Muscle layer of colon (tissue), 2 donors: ENCODE data around the gene DDX59.

Experiments used
- H3K27ac ChIP-seq: one replicate; pipeline ENCODE4 v1.7.0; 2013; ENCODE audit warnings: low read depth, mild to moderate bottlenecking, low read length, moderate library complexity
- H3K27me3 ChIP-seq, 2 donors: one replicate each; pipeline ENCODE4 v1.7.0; 2013; ENCODE audit warnings: low read length in 2 of 2, mild to moderate bottlenecking in 2 of 2; ENCODE audit not compliant: insufficient read depth in 2 of 2, control insufficient read depth in 1 of 2
- H3K36me3 ChIP-seq: one replicate; pipeline ENCODE4 v1.7.0; 2013; ENCODE audit warnings: mild to moderate bottlenecking, low read length; ENCODE audit not compliant: insufficient read depth
- H3K4me1 ChIP-seq: one replicate; pipeline ENCODE4 v1.7.0; 2013; ENCODE audit warnings: mild to moderate bottlenecking, low read length; ENCODE audit not compliant: insufficient read depth
- H3K4me3 ChIP-seq, 2 donors: one replicate each; pipeline ENCODE4 v1.7.0; 2013; ENCODE audit warnings: low read length in 2 of 2, low read depth in 1 of 2, mild to moderate bottlenecking in 1 of 2, moderate library complexity in 1 of 2
- H3K9ac ChIP-seq: one replicate; pipeline ENCODE4 v1.7.0; 2013; ENCODE audit warnings: low read length
- H3K9me3 ChIP-seq: one replicate; pipeline ENCODE4 v1.7.0; 2013; ENCODE audit warnings: mild to moderate bottlenecking, low read length
- donor health status: abdominal sarcoma.
- donor health status: Adenocarcinoma of cecum.

DDX59 gene

DNA sequence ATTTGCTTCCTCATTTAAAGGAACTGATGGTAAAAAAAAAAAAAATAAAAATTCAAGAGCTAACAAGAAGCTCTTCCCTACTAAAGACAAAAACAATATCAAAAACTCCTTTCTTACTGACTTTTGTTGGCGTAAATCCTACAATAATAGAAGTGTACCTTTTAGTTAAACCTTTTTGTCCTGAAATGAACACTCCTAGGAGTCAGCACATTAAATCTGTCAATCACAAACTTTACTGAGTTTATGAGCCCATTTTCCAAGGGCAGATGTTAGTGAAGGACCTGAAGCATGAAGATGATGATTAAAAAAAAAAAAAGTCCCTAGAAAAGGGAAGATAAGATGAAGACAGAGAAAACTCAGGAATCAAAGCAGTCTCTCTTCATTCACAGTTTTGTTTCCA, 22.6 kb upstream of the DDX59 start:
- H3K27me3 ChIP-seq: no peaks in the 10 kb centered on the region
- H3K4me3 ChIP-seq: no peak overlapping the region
- H3K4me1 ChIP-seq: no peaks in the 10 kb centered on the region
- H3K9me3 ChIP-seq: no peaks in the 10 kb centered on the region
- no peak overlapping the region for H3K9ac ChIP-seq
- no peaks in the 10 kb centered on the region for H3K36me3 ChIP-seq
- no peak overlapping the region for H3K27ac ChIP-seq

- Histone ChIP-seq H3K9me3 (no peaks in the 10 kb centered on the region), H3K4me1 (no peaks in the 10 kb centered on the region), H3K27ac (no peak overlapping the region), H3K27me3 (no peaks in the 10 kb centered on the region), H3K4me3 (no peak overlapping the region), H3K9ac (no peak overlapping the region), H3K36me3 (no peaks in the 10 kb centered on the region)
Measured at GRCh38 chr1:200686620-200687019, 16.9 kb upstream of the DDX59 start.

DNA sequence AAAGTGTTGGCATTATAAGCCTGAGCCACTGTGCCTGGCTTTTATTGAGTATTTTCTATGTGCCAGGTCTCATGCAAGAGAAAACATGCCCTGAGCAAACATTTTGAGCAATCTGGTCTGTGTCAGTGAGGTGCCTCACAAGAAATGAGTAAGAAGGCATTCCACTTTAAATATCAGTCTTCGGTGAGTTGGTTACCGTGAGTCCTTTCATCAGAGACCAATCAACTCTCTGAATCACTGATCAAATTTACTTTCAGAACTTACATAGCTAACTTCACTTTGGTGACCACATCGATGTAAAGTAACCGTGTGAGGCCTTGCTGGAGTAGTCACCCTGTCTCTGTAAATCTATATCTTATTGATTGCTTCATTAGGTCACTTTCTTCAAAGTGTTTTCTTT, 14.3 kb upstream of the DDX59 start:
- Histone ChIP-seq H3K27ac (no peak overlapping the region), H3K27me3 (no peaks in the 10 kb centered on the region), H3K4me3 (no peak overlapping the region), H3K36me3 (no peaks in the 10 kb centered on the region), H3K9ac (no peak overlapping the region), H3K4me1 (no peaks in the 10 kb centered on the region), H3K9me3 (no peaks in the 10 kb centered on the region)

DNA sequence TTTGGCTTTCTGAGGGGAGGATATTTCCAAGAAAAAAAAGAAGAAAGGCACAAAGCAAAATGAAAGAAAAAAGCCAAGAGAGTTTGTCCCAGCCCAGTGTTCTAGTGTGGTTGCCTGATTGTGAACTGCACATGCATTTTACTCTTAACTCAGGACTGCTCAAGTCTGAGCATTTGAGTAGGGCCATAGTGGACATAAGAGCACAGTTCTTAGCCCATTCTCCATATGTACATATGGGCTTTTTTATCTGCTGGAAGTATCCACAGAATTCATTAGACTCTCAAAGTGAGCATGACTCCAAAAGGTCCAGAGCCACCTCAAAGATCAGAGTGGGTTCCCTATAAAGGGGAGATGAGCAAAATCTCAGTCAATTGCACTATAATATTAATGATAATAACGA, 13.6 kb upstream of the DDX59 start:
- H3K27ac ChIP-seq: no peak overlapping the region
- no peaks in the 10 kb centered on the region for H3K27me3 ChIP-seq
- H3K9me3 ChIP-seq: no peaks in the 10 kb centered on the region
- H3K36me3 ChIP-seq: no peaks in the 10 kb centered on the region
- no peaks in the 10 kb centered on the region for H3K4me1 ChIP-seq
- no peak overlapping the region for H3K4me3 ChIP-seq
- no peak overlapping the region for H3K9ac ChIP-seq

DNA sequence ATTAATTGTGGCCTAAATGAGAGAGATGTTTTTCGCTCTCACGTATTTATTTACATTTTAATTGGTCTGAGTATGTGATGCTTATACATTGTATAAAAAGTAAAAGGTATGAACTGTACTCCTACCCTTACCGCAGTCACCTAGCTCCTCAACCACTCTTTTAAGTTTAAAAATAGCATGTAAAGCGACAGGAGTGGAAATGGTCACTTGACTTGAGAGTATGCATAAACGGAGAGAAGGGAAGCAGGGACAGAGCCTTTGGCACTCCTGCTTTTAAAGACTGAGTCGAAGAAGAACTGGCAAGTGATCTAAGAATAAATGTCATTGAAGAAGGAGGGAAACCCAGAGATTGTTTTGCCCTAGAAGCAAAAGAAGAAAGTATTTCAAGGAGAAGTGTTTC, 11.5 kb upstream of the DDX59 start:
- Histone ChIP-seq H3K27ac (no peak overlapping the region), H3K4me3 (no peak overlapping the region), H3K9me3 (no peaks in the 10 kb centered on the region), H3K27me3 (no peaks in the 10 kb centered on the region), H3K9ac (no peak overlapping the region), H3K36me3 (no peaks in the 10 kb centered on the region), H3K4me1 (no peaks in the 10 kb centered on the region)

DNA sequence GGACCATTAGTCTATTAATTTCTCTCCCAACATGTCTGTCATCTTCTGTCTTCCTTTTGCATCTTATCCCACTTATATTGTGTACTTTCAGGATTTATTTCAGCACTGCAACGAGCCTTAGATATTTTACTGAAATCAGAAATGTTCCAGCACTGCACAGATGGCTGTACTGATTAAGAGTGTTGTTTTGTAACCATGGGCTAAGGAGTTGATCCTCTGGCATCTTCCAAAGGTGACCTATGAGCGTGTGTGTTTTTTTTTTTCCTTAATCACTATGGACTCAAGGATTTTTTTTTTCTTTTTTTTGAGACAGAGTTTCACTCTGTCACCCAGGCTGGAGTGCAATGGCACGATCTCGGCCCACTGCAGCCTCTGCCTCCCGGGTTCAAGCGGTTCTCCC, 7.1 kb upstream of the DDX59 start:
- Histone ChIP-seq H3K27ac (no peak overlapping the region), H3K4me3 (no peak overlapping the region), H3K36me3 (no peaks in the 10 kb centered on the region), H3K4me1 (no peaks in the 10 kb centered on the region), H3K9me3 (no peaks in the 10 kb centered on the region), H3K9ac (no peak overlapping the region), H3K27me3 (no peaks in the 10 kb centered on the region)

DNA sequence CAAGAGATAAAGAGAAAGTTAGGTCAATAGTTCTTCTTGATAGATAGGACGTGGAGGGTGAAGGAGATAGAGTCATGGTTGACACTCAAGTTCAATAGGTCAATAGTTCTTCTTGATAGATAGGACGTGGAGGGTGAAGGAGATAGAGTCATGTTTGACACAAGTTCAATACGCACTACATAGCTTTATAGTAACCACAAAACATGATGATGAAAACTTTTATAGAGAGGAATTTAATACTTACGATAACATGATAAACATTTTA, 5.8 kb upstream of the DDX59 start:
- Histone ChIP-seq H3K36me3 (no peaks in the 10 kb centered on the region), H3K9ac (no peak overlapping the region), H3K27ac (no peak overlapping the region), H3K4me1 (peaks cover 8% of the 10 kb centered on the region), H3K9me3 (no peaks in the 10 kb centered on the region), H3K27me3 (no peaks in the 10 kb centered on the region), H3K4me3 (no peak overlapping the region)

GRCh38 chr1:200674838-200675587, 5.3 kb upstream of the DDX59 start:
- H3K4me3 ChIP-seq: no peak overlapping the region
- no peaks in the 10 kb centered on the region for H3K27me3 ChIP-seq
- H3K9ac ChIP-seq: no peak overlapping the region
- H3K4me1 ChIP-seq: peaks cover 8% of the 10 kb centered on the region
- no peaks in the 10 kb centered on the region for H3K9me3 ChIP-seq
- no peaks in the 10 kb centered on the region for H3K36me3 ChIP-seq
- H3K27ac ChIP-seq: no peak overlapping the region

GRCh38 chr1:200673952-200674823, 4.5 kb upstream of the DDX59 start:
- no peak overlapping the region for H3K27ac ChIP-seq
- no peaks in the 10 kb centered on the region for H3K27me3 ChIP-seq
- H3K36me3 ChIP-seq: no peaks in the 10 kb centered on the region
- H3K4me1 ChIP-seq: peaks cover 8% of the 10 kb centered on the region
- no peak overlapping the region for H3K9ac ChIP-seq
- no peaks in the 10 kb centered on the region for H3K9me3 ChIP-seq
- H3K4me3 ChIP-seq: no peak overlapping the region

- no peak overlapping the region for H3K4me3 ChIP-seq
- no peak overlapping the region for H3K9ac ChIP-seq
- no peaks in the 10 kb centered on the region for H3K9me3 ChIP-seq
- peak overlapping the region; percentile 97 for H3K27ac ChIP-seq
- no peaks in the 10 kb centered on the region for H3K36me3 ChIP-seq
- H3K27me3 ChIP-seq: no peaks in the 10 kb centered on the region
- H3K4me1 ChIP-seq: peaks cover 17% of the 10 kb centered on the region
Measured at GRCh38 chr1:200671235-200671786, 1.6 kb upstream of the DDX59 start.

GRCh38 chr1:200670242-200671118, 773 bp upstream of the DDX59 start:
- H3K4me3 ChIP-seq: peak overlapping the region; percentile 51 to 55
- peak overlapping the region; percentile 97 for H3K27ac ChIP-seq
- H3K27me3 ChIP-seq: no peaks in the 10 kb centered on the region
- no peaks in the 10 kb centered on the region for H3K36me3 ChIP-seq
- peaks cover 22% of the 10 kb centered on the region for H3K4me1 ChIP-seq
- H3K9me3 ChIP-seq: no peaks in the 10 kb centered on the region
- H3K9ac ChIP-seq: peak overlapping the region; percentile 39
